HG02970 (cell line): ENCODE data around the gene UVRAG.

Source experiments
- ATAC-seq: cut with Tn5 transposase; IDR thresholded peaks from one replicate; pipeline ENCODE4 v1.9.1; 2021; ENCODE audit warnings: mild to moderate bottlenecking, moderate library complexity, moderate number of reproducible peaks; ENCODE audit not compliant: unreplicated experiment, low FRiP score

Gene UVRAG

GRCh38 chr11:76175783-76176182, 360.8 kb downstream of the UVRAG start:
- no peak for ATAC-seq

GRCh38 chr11:76176463-76176862, 361.5 kb downstream of the UVRAG start:
- ATAC-seq = no peak

- no peak for ATAC-seq
Measured at GRCh38 chr11:76177250-76177686, 362.3 kb downstream of the UVRAG start.

GRCh38 chr11:76179147-76179546, 364.1 kb downstream of the UVRAG start:
- no peak for ATAC-seq

- ATAC-seq = no peak
Measured at GRCh38 chr11:76181371-76181770, 366.4 kb downstream of the UVRAG start.

GRCh38 chr11:76184551-76184993, 369.6 kb downstream of the UVRAG start:
- no peak for ATAC-seq

- ATAC-seq = no peak
Measured at GRCh38 chr11:76185511-76185910, 370.5 kb downstream of the UVRAG start.

- no peak for ATAC-seq
Measured at GRCh38 chr11:76185931-76186401, 371.0 kb downstream of the UVRAG start.

- no peak for ATAC-seq
Measured at GRCh38 chr11:76186776-76187279, 371.8 kb downstream of the UVRAG start.

GRCh38 chr11:76188873-76189272, 373.9 kb downstream of the UVRAG start:
- ATAC-seq = no peak

GRCh38 chr11:76189682-76190081, 374.7 kb downstream of the UVRAG start:
- ATAC-seq = no peak

- no peak for ATAC-seq
Measured at GRCh38 chr11:76190376-76190775, 375.4 kb downstream of the UVRAG start.
